Uterus (tissue), 4 donors: ENCODE results near the gene POLRMT. TPM values are rescaled to one million over a fixed set of nuclear protein-coding genes. Genes with fewer than 3 reads are reported as not detected.

Experiments
- DNase-seq, 2 donors: peaks; one replicate each; pipeline ENCODE4 v3.0.0-alpha.2; 2019 to 2020
- H3K27ac ChIP-seq, 2 donors: fragments of 200-600 bp; sonication (generic); 1 replicate in 1 of 2; 2 replicates in 1 of 2; pipeline ENCODE4 v1.5.1; 2016 to 2018
- H3K27me3 ChIP-seq, 2 donors: fragments of 200-600 bp; sonication (generic); one replicate each; pipeline ENCODE4 v1.5.1; 2018 to 2019; ENCODE audit warnings: control low read depth in 1 of 2
- H3K36me3 ChIP-seq, 2 donors: fragments of 200-600 bp; sonication (generic); one replicate each; pipeline ENCODE4 v1.5.1; 2019; ENCODE audit warnings: control low read depth in 1 of 2
- H3K4me1 ChIP-seq, 2 donors: fragments of 200-600 bp; sonication (generic); one replicate each; pipeline ENCODE4 v1.5.1; 2018 to 2019; ENCODE audit warnings: control low read depth in 1 of 2
- H3K4me3 ChIP-seq, 2 donors: fragments of 200-600 bp; sonication (generic); 1 replicate in 1 of 2; 2 replicates in 1 of 2; pipeline ENCODE4 v1.5.1; 2018 to 2019; ENCODE audit warnings: mild to moderate bottlenecking in 1 of 2
- H3K9me3 ChIP-seq, 2 donors: fragments of 200-600 bp; sonication (generic); one replicate each; pipeline ENCODE4 v1.5.1; 2019; ENCODE audit warnings: control low read depth in 1 of 2
- CTCF ChIP-seq, 4 experiments: fragments of 200-600 bp in 2 of 4; fragments of 450-650 bp in 2 of 4; sonication (generic) in 2 of 4; IDR thresholded peaks; one replicate each; pipeline ENCODE4 v1.5.1; 2016 to 2019; ENCODE audit warnings: antibody characterized with exemption in 4 of 4, mild to moderate bottlenecking in 2 of 4, moderate library complexity in 1 of 4
- POLR2A ChIP-seq, 2 donors: fragments of 450-650 bp; IDR thresholded peaks; one replicate each; pipeline ENCODE4 v1.6.1; 2016; ENCODE audit warnings: antibody characterized with exemption in 2 of 2, mild to moderate bottlenecking in 1 of 2, moderate library complexity in 1 of 2
- intact Hi-C: fragments of 100-400 bp; cut with DNase I; formaldehyde crosslinking; loops from one replicate; pipeline ENCODE4 v1.15.1; 2023; ENCODE audit warnings: low total_unique reads
- total RNA-seq, 4 donors: library from RNA; depleted of rRNA in 3 of 4; stranded (reverse); fragments of >200 nt in 3 of 4; gene quantifications; one replicate each; pipeline versions ENCODE4 v1.1.0 to v1.2.4, GENCODE V29; 2014 to 2023
- donor health status: DM: yes; HTN: yes; CAD: no.

The POLRMT gene
- total RNA-seq, 4 donors from 2014 or later = 10.5 to 42.0 (median 24.1) TPM

- intact Hi-C loops = no loop called here
Observed at GRCh38 chr19:582497-583197, 50.7 kb downstream of the POLRMT start.

GRCh38 chr19:581399-582111 is 51.8 kb downstream of the POLRMT start:
- no peaks in the 10 kb centered on the region for H3K27me3 ChIP-seq
- no peaks in the 10 kb centered on the region for H3K9me3 ChIP-seq
- DNase-seq = no peak
- peaks cover 0 to 3% of the 10 kb centered on the region in 2 donors for H3K4me1 ChIP-seq
- H3K27ac ChIP-seq = no peak overlapping the region
- TF ChIP-seq POLR2A (IDR thresholded peaks at IDR 0.05) (no peak), CTCF (IDR thresholded peaks at IDR 0.05) (no peak)
- intact Hi-C loops = no loop called here
- H3K36me3 ChIP-seq = no peaks in the 10 kb centered on the region
- no peak overlapping the region for H3K4me3 ChIP-seq

More at GRCh38 chr19:582497-583197, 50.7 kb downstream of the POLRMT start:
- DNase-seq = no peak
- Histone ChIP-seq H3K4me1 (no peaks in the 10 kb centered on the region), H3K4me3 (no peak overlapping the region), H3K27me3 (no peaks in the 10 kb centered on the region), H3K9me3 (no peaks in the 10 kb centered on the region), H3K27ac (no peak overlapping the region), H3K36me3 (no peaks in the 10 kb centered on the region)
- TF ChIP-seq POLR2A (IDR thresholded peaks at IDR 0.05) = no peak
- no peak for TF ChIP-seq CTCF (IDR thresholded peaks at IDR 0.05)

- no peak for TF ChIP-seq POLR2A (IDR thresholded peaks at IDR 0.05)
- no peak for TF ChIP-seq CTCF (IDR thresholded peaks at IDR 0.05)
- intact Hi-C loops = no loop called here
- H3K4me1 ChIP-seq = peaks cover 0 to 9% of the 10 kb centered on the region in 2 donors
- no peak for DNase-seq
- H3K9me3 ChIP-seq = no peaks in the 10 kb centered on the region
- H3K36me3 ChIP-seq = no peaks in the 10 kb centered on the region
- no peak overlapping the region for H3K4me3 ChIP-seq
- no peak overlapping the region for H3K27ac ChIP-seq
- no peaks in the 10 kb centered on the region for H3K27me3 ChIP-seq
Observed at GRCh38 chr19:580274-580835, 53.0 kb downstream of the POLRMT start.

- TF ChIP-seq POLR2A (IDR thresholded peaks at IDR 0.05) = no peak
- TF ChIP-seq CTCF (IDR thresholded peaks at IDR 0.05) = no peak
- no peaks in the 10 kb centered on the region for H3K36me3 ChIP-seq
- H3K9me3 ChIP-seq = no peaks in the 10 kb centered on the region
- H3K27ac ChIP-seq = no peak overlapping the region
- intact Hi-C loops = no loop called here
- no peaks in the 10 kb centered on the region for H3K27me3 ChIP-seq
- no peak overlapping the region for H3K4me3 ChIP-seq
- DNase-seq = no peak
- peaks cover 0 to 11% of the 10 kb centered on the region in 2 donors for H3K4me1 ChIP-seq
Observed at GRCh38 chr19:579842-580155, 53.5 kb downstream of the POLRMT start.
